Kidney epithelial cell (primary cell): Measurements from ENCODE around the gene USB1. TPM values are rescaled to one million over a fixed set of nuclear protein-coding genes. Genes with fewer than 3 reads are reported as not detected.

Experiments
- DNase-seq: peaks from one replicate; pipeline ENCODE4 v3.0.0-alpha.2; 2010; ENCODE audit warnings: low read depth
- H3K27me3 ChIP-seq: 2 replicates; pipeline ENCODE4 v1.6.0; 2011; ENCODE audit warnings: low read length; ENCODE audit not compliant: control insufficient read depth, insufficient read depth
- H3K36me3 ChIP-seq: 2 replicates; pipeline ENCODE4 v1.5.1; 2011; ENCODE audit warnings: low read length; ENCODE audit not compliant: control insufficient read depth, insufficient read depth
- H3K4me3 ChIP-seq: 2 replicates; pipeline ENCODE4 v1.5.1; 2011; ENCODE audit warnings: low read depth, mild to moderate bottlenecking, control low read depth, low read length
- total RNA-seq: library from RNA; depleted of rRNA; stranded (reverse); fragments of >200 nt; gene quantifications from 2 replicates; pipeline ENCODE4 v1.2.3, GENCODE V29; 2015
- TF ChIP-seq, protein P1 (sequence below): IDR thresholded peaks from 2 replicates; pipeline ENCODE4 v1.5.1; 2011; ENCODE audit warnings: mild to moderate bottlenecking, moderate library complexity, low read length, control low read depth, inconsistent platforms; ENCODE audit not compliant: insufficient read depth, poor library complexity, severe bottlenecking

Gene USB1
- total RNA-seq, 1 donor from 2014 or later, result 50.2 TPM

DNA sequence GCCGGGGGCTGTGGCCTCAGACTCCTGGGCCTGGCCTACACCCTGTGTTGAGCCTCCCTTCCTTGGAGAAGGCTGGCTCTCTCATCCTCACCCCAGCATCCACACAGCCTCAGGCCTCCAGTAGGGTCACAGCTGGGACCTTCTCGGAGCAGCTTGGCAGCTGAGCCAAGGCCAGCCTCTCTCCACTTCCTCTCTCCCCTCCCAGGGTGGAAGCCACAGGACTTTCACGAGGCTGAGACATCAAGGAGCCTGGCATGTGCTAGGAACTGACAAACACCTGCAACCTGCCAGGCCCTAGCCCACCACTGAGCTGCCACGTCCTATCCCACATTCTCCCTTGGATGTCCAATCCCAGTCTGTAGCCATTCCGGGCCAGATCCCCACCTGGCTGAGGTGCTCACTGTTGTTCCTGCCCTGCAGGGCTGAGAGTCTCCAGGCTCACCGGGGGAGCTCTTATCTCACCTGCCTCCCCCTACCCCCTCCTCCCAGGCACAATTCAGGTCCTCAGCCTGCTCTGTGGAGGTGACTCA lies 27.4 kb downstream of the USB1 start:
- TF ChIP-seq, protein P1, sequence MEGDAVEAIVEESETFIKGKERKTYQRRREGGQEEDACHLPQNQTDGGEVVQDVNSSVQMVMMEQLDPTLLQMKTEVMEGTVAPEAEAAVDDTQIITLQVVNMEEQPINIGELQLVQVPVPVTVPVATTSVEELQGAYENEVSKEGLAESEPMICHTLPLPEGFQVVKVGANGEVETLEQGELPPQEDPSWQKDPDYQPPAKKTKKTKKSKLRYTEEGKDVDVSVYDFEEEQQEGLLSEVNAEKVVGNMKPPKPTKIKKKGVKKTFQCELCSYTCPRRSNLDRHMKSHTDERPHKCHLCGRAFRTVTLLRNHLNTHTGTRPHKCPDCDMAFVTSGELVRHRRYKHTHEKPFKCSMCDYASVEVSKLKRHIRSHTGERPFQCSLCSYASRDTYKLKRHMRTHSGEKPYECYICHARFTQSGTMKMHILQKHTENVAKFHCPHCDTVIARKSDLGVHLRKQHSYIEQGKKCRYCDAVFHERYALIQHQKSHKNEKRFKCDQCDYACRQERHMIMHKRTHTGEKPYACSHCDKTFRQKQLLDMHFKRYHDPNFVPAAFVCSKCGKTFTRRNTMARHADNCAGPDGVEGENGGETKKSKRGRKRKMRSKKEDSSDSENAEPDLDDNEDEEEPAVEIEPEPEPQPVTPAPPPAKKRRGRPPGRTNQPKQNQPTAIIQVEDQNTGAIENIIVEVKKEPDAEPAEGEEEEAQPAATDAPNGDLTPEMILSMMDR, result no peak
- no peaks in the 10 kb centered on the region for H3K27me3 ChIP-seq
- no peak for DNase-seq
- no peaks in the 10 kb centered on the region for H3K36me3 ChIP-seq
- no peak overlapping the region for H3K4me3 ChIP-seq

DNA sequence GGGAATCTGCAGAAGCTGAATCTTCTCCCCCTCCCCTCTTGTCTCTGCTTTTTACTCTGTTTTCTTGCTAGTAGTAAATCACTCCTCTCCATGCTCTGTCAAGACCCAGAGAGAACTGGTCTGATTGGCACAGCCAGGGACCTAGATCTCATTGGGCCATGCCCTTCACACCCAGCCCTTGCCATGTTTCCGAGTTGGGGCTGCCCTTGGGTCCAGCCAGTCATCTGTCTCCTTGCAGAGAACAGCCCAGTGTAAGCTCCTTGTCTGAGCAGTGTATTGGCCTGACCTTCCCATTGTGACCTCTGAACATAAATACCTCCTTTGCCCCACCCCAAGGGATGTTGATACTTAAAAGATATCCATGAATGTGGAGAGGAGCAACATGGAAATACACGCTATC lies 28.2 kb downstream of the USB1 start:
- TF ChIP-seq, protein P1, result no peak
- H3K27me3 ChIP-seq, result no peaks in the 10 kb centered on the region
- H3K36me3 ChIP-seq, result no peaks in the 10 kb centered on the region
- H3K4me3 ChIP-seq, result no peak overlapping the region
- no peak for DNase-seq

DNA sequence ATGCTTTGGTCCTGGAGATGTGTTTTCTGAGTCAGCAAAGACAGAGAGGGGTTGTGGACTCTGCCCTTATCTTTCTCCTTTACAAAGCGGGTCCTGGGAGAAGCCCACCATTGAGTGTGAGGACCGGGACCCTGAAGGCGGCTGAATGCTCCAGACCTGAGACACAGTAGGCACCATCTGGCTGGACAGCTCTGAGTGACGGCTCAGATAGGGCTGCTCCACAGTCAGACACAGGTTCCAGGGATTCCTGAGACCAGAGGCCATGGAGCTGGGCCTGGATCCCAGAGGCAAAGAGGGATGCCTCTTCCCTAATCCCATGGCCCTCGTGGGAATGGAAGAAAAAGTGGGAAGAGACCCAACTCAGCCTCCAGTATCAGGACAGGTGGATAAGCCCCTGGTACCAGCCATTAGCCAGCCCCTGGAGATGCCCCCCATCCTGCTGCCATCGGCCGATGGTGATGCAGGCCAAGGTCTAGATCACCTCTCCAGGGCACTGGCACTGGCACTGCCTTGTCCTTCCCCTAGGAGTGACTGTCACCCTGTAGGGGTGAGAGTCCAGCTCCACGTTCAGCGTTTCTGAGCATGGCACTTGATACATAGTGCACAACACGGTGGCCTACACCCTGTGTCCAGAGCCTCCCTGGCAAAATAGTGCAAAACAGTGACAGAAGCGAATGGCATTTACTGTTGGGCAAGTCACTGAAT lies 29.1 kb downstream of the USB1 start:
- Histone ChIP-seq H3K36me3 (no peaks in the 10 kb centered on the region), H3K4me3 (no peak overlapping the region), H3K27me3 (no peaks in the 10 kb centered on the region)
- no peak for DNase-seq
- TF ChIP-seq, protein P1, result no peak

DNA sequence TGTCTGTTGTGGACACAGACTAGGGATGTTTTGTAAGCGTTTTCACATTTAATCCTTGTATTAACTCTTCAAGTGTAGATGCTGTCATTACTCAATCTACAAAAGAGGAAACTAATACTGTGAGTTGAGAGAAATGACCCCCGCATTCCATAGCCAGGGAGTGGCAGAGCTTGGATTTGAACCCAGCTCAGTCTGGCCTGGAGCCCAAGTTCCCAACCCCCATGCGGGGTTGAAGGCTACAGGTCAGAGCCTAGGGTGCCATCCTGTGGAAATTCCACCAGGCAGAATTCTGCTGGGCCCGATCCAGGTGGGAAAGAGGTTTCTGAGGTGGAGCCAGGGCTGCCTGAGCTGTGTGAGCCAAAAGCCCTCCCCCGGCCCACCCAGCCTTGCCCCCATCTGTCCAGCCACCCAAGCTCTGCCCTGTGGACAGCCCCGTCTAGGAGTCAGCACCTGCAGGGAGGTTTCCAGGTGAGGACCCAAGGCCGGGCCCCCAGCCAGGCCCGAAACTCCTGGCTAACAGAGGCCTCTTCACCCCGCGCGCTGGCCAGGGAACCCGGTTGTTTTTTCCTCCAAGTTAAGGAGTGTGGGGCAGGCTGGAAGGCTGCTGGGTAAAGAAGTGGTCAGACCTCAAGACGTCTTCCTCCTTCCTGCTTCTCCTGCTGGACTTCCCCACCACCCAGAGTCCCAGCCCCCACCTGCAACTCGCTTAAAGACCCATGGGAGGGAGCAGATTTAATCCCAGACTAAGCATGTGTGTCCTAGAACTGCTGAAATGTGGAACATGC lies 30.0 kb downstream of the USB1 start:
- Histone ChIP-seq H3K27me3 (no peaks in the 10 kb centered on the region), H3K4me3 (no peak overlapping the region), H3K36me3 (no peaks in the 10 kb centered on the region)
- DNase-seq, result no peak
- TF ChIP-seq, protein P1, result no peak

DNA sequence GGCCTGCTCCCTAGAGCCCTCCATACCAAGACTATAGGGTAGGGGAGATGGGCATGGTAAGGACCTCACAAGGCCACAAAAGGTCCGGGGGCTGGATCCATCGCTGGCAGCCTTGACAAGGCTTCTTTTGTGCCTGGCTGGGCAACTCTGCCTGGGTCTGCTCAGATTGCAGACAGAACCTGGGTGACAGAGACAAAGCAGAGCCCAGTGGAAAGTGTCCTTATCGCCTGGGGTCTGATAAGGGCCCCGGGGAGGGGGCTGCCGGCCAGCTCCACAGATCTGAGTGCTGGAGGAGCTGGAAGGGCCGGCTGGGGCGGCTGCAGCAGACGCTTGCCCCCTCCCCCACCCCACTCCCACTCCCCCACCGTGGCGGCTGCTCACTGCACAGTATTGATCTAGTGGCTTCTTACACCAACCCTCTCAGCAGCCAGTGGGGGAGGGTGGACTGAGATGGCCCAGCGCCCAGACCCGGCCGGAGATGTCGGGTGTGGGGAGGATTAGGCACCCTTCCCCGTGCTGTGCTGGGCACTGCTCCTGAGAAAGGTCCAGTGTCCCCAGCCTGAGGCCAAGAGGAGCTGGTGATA lies 31.6 kb downstream of the USB1 start:
- TF ChIP-seq, protein P1, result no peak
- H3K36me3 ChIP-seq, result no peaks in the 10 kb centered on the region
- H3K4me3 ChIP-seq, result no peak overlapping the region
- H3K27me3 ChIP-seq, result no peaks in the 10 kb centered on the region
- no peak for DNase-seq
